Left kidney (tissue), 2 donors: ENCODE measurements around the gene ELMO1. TPM values are rescaled to one million over a fixed set of nuclear protein-coding genes. Genes with fewer than 3 reads are reported as not detected.

Experiments used
- DNase-seq: peaks from one replicate; pipeline ENCODE4 v3.0.0-alpha.2; 2013
- polyA plus RNA-seq: library from polyadenylated mRNA; unstranded; fragments of 120-200 nt; gene quantifications from one replicate; pipeline ENCODE4 v1.2.1, GENCODE V29; 2013; ENCODE audit not compliant: insufficient read length

ELMO1 gene
- polyA plus RNA-seq, 1 donor, result 9.8 TPM

GRCh38 chr7:37315772-37316715, 132.6 kb downstream of the ELMO1 start:
- DNase-seq, result no peak

DNA sequence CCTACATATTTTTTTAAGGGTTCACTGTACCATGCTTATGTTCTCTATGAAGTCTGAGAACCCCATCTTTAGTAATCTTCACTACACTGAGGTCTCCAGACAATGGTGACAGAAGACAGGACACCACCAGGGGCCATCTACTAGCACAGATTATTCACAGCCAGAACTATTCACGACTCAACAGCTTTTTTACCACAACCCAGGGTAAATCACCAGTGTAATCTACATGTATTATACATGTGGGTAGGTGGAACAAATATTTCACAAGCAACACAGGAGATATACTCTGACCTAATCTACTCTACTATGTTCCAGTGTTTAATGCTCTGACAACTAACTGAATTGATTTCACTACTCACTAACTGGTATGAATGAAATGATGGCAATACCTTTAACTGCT, 136.1 kb downstream of the ELMO1 start:
- DNase-seq, result no peak

- DNase-seq, result no peak
Measured at GRCh38 chr7:37311355-37311754, 137.3 kb downstream of the ELMO1 start.

- DNase-seq, result no peak
Measured at GRCh38 chr7:37310327-37311080, 138.2 kb downstream of the ELMO1 start.

DNA sequence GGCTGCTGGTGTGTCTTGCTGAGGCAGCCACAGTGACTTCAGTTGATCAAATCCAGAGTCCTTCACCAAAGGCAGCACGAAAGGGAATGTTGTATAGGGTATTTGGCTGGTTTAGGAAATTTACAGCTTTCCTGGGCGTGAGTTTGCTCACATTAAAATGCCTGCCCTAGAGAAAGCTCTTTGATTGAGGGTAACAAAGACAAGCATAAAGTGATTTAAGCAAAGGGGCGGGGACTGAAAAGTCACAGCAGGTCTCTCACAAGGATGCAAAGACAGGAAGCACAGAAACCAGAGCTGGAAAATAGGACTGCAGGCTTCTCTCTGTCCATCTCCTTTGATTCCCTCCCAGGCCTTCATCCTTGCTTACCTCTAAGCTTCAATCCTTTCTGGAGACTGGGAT, 139.2 kb downstream of the ELMO1 start:
- no peak for DNase-seq

DNA sequence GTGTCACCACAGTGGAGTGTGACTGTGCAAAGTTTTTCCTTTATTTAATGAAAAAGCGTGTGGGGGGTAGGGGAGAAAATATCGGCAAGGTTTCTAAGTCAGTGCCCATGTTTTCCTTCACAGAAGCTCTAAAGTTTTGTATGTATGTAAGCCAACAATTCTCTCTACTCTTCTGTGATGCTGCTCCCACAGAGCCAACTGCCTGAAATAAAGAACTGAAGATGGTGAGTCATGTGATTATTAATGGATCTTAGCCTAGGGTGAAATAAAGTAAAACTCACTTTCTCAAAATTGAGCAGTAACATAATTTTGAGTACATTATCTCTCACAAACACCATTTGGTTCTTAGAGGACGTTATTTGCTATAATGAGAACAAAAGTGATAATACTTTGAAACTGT, 143.7 kb downstream of the ELMO1 start:
- no peak for DNase-seq

GRCh38 chr7:37297546-37297945, 151.1 kb downstream of the ELMO1 start:
- no peak for DNase-seq

GRCh38 chr7:37295401-37295800, 153.3 kb downstream of the ELMO1 start:
- no peak for DNase-seq

DNA sequence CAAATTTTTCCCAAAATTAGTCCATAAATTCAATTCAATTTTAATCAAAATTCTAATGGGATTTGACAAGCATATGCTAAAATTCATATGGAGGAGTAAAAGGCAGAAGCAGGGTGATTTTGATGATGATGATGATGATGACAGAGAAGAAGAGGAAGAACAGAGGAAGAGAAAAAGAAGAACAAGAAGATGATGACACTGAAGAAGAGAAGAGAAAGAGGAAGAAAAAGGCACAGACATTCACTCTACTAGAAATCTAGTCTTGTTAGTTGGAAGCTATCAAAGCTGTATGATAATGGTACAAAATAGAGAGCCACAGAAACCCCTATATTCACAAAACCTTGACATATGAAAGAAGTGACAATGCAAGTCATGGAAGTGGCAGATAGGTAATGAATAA, 157.9 kb downstream of the ELMO1 start:
- no peak for DNase-seq

DNA sequence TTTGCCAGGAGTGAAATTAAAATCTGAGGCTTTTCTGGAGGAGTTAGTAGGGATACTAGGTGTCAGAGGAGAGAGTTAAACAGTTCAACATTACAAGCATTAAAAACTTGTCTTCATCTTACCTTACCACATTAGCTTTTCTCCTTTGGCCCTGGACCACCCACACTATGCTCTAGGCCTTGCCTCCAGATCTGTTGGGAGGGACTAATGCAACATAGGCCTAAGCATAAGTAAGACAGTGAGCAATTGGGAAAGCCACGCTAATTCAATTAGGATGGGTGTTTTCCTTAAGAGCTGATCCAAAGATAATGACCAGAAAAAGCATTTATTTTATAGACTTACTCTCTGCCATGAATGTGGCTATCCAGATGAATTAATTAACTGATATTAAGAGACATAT, 158.9 kb downstream of the ELMO1 start:
- no peak for DNase-seq

DNA sequence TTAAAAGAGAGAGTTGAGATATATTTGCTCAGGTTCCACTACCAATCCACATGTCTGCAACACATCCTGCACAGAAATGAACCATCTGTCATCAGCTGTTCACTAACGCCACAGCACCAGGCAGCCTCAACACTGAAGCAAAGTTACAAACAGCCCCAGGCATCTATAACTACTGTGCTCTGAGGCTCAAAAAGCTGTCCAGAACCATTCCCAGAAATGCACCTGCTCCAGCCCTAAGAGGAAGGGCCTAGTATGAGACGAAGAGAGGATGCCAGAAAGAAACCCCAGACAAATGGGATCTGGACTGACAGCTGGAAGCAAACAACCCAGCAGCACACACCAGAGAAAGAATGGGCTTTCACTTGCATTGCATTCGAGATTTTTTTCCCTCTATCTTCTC, 159.3 kb downstream of the ELMO1 start:
- DNase-seq, result no peak

GRCh38 chr7:37287131-37287855, 161.4 kb downstream of the ELMO1 start:
- DNase-seq, result peak; percentile 47

- DNase-seq, result no peak
Measured at GRCh38 chr7:37286454-37286832, 162.2 kb downstream of the ELMO1 start.

- no peak for DNase-seq
Measured at GRCh38 chr7:37285706-37286453, 162.8 kb downstream of the ELMO1 start.

DNA sequence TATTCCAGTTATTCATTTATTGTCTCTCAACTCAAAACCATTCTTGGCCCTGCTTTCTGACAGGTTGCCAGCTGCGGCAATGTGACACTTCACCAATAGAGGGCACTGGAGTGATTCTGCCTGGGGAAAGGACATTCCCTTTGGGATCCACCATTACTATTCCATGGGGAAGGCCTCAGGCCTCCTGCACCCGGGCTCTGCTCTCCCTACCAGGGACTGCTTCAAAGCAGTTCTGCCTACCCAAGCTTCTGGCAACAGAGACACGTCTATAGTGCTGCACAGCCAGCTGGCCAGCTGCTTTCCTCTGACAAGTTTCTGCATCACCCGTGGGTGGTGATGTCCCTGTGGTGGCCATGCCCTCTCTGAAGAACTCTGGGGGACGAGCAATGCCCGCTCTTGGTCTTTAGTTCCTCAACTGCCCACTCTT, 163.8 kb downstream of the ELMO1 start:
- peak; percentile 35 for DNase-seq

- no peak for DNase-seq
Measured at GRCh38 chr7:37284285-37284684, 164.4 kb downstream of the ELMO1 start.

GRCh38 chr7:37283716-37284115, 164.9 kb downstream of the ELMO1 start:
- no peak for DNase-seq

DNA sequence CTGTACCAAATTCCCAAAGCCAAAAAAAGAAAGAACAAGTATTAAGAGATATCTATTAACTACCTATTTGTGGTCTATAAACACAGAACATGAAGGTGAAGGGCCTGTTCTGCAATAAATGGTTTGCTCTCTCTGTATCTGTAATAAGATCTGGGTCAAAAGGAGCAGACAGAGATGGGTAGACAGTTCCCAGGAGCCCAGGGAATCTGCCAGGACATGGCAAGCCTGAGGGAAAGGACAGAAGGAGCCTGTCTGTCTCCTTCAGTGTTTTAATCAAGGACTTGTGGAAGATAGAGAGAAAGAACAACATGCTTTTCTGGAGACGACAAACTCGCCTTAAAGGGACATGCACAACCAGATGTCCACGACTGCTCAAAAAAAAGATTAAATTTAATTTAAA, 165.7 kb downstream of the ELMO1 start:
- no peak for DNase-seq

DNA sequence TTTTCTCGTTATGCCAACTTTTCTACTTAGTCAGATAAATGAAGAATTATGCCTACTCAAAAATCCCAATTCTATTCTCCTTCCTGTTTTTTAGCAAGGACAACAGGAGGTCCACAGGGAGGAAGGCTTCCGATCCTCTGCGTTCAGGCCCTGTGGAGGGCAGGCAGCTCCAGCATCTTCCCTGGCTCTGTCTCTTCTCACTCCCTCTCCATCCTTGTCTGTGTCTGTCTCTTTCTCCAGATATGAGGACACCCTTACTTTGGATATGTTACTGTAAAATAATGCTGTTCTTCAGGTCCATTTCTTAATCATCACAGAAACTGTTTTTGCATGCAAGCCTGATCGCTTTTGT, 166.6 kb downstream of the ELMO1 start:
- no peak for DNase-seq

DNA sequence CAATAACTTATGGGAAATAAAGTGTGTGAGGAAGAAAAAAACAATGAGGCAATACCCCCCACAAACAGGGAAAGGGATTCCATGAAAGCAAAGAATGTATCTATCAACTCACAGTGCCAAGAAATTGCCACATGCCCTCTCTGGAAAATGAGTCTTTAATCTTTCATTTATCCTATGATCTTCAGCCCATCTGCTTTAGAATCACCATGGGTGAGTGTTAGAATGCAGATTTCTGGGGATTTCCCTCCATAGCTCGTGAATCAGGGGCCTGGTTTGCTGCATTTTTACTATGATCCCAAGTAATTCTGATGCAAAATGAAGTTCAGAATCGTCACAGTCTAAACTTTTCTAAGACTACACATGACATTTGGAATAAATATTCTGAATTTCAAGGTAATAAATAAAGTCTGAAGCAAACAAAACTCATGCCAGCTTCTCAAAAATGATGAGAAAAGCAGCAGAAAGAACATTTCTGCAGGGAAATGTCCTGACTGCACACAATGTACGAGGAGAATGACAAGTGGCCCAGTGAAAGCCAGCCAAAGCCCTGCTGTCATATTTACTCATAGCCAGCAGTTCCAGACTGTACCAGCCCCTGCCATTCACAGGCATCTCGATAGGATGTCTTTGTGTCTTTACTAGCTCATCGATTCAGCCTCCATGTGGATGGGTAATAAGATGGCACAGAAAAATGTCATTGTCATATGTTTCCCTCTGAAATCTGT, 167.1 kb downstream of the ELMO1 start:
- no peak for DNase-seq

- DNase-seq, result no peak
Measured at GRCh38 chr7:37277513-37277912, 171.2 kb downstream of the ELMO1 start.
